A549 (cell line): ENCODE data around the gene KCNAB2. TPM values are rescaled to one million over a fixed set of nuclear protein-coding genes. Genes with fewer than 3 reads are reported as not detected.
A peak's percentile ranks its signal among the peaks of the same experiment; 100 is the strongest.

Source experiments
- ATAC-seq, 2 experiments: fragments of 200-7000 bp in 1 of 2; fragments of >200 bp in 1 of 2; cut with Nextera tagmentation in 1 of 2; cut with Tn5 transposase in 1 of 2; 3 replicates each; pipeline versions ENCODE4 v1.8.0 to v1.9.1; 2018 to 2020; ENCODE audit warnings: mild to moderate bottlenecking in 1 of 2, moderate library complexity in 1 of 2
- CTCF ChIA-PET: fragments of 300-600 bp; sonication (Branson Sonifier 250); formaldehyde crosslinking; extraction: SDS; loops from one replicate; lab custom pipeline; 2021; ENCODE audit warnings: antibody characterized with exemption, inconsistent platforms; lab: Yijun Ruan, JAX
- POLR2A ChIA-PET: fragments of 350-600 bp; formaldehyde crosslinking; extraction: SDS; loops from one replicate; lab custom pipeline; 2021; ENCODE audit warnings: antibody characterized with exemption, inconsistent platforms; lab: Yijun Ruan, JAX
- DNase-seq, 2 experiments: peaks; one replicate each; pipeline versions ENCODE4 v3.0.0 to v3.0.0-alpha.2; 2011 to 2016; ENCODE audit warnings: low read depth in 1 of 2, low spot score in 1 of 2
- FAIRE-seq: peaks from 2 replicates; lab custom pipeline; 2011; peaks lifted over from hg19 to GRCh38; lab: Jason Lieb, UNC
- H3K27ac ChIP-seq, 2 experiments: fragments of >200 bp; sonication (Bioruptor Twin); formaldehyde crosslinking; 3 replicates each; pipeline ENCODE4 v1.5.1; 2016 to 2017
- H3K4me1 ChIP-seq: fragments of >200 bp; sonication (Bioruptor Twin); formaldehyde crosslinking; 3 replicates; pipeline ENCODE4 v1.6.1; 2016
- H3K4me2 ChIP-seq: fragments of >200 bp; sonication (Bioruptor Twin); formaldehyde crosslinking; 3 replicates; pipeline ENCODE4 v1.6.1; 2016
- H3K4me3 ChIP-seq: fragments of >200 bp; sonication (Bioruptor Twin); formaldehyde crosslinking; 3 replicates; pipeline ENCODE4 v1.5.1; 2016
- H3K9me3 ChIP-seq: fragments of >200 bp; sonication (Bioruptor Twin); formaldehyde crosslinking; 3 replicates; pipeline ENCODE4 v1.6.1; 2016
- CEBPB ChIP-seq, 2 experiments: fragments of >200 bp in 1 of 2; sonication (Bioruptor Twin) in 1 of 2; formaldehyde crosslinking in 1 of 2; IDR thresholded peaks; 2 replicates each; pipeline ENCODE4 v1.6.1; 2012 to 2016
- CHD2 ChIP-seq: fragments of 150-350 bp; IDR thresholded peaks from 2 replicates; pipeline ENCODE4 v1.6.1; 2014; ENCODE audit warnings: low read length; ENCODE audit not compliant: partially characterized antibody
- EHMT2 ChIP-seq: fragments of 200-600 bp; sonication (generic); IDR thresholded peaks from 2 replicates; pipeline ENCODE4 v1.6.1; 2016; ENCODE audit warnings: antibody characterized with exemption, low read depth, mild to moderate bottlenecking, moderate library complexity
- EP300 ChIP-seq, 2 experiments: fragments of >200 bp; sonication (Bioruptor Twin); formaldehyde crosslinking; IDR thresholded peaks; 2 replicates in 1 of 2; 3 replicates in 1 of 2; pipeline ENCODE4 v1.6.1; 2016 to 2017
- ESRRA ChIP-seq: fragments of 150-350 bp; IDR thresholded peaks from 2 replicates; pipeline ENCODE4 v1.6.1; 2014; ENCODE audit warnings: mild to moderate bottlenecking, low read length, borderline replicate concordance
- FOXS1 ChIP-seq: fragments of 250-450 bp; sonication (Bioruptor Pico); IDR thresholded peaks from 2 replicates; pipeline ENCODE4 v1.5.0; 2020; ENCODE audit warnings: mild to moderate bottlenecking, moderate library complexity
- HEYL ChIP-seq: fragments of 250-450 bp; sonication (Bioruptor Pico); IDR thresholded peaks from 2 replicates; pipeline ENCODE4 v1.8.0; 2021; ENCODE audit warnings: mild to moderate bottlenecking, moderate library complexity
- HOXB13 ChIP-seq: fragments of 250-450 bp; sonication (Bioruptor Pico); IDR thresholded peaks from 2 replicates; pipeline ENCODE4 v1.5.0; 2020; ENCODE audit warnings: low read depth, mild to moderate bottlenecking, moderate library complexity
- JUN ChIP-seq, 2 experiments: fragments of >200 bp; sonication (Bioruptor Twin); formaldehyde crosslinking; IDR thresholded peaks; 2 replicates in 1 of 2; 3 replicates in 1 of 2; pipeline ENCODE4 v1.6.1; 2016 to 2017
- JUNB ChIP-seq: fragments of >200 bp; sonication (Bioruptor Twin); formaldehyde crosslinking; IDR thresholded peaks from 2 replicates; pipeline ENCODE4 v1.6.1; 2016
- KDM1A ChIP-seq: fragments of 200-600 bp; sonication (generic); IDR thresholded peaks from 2 replicates; pipeline ENCODE4 v1.6.1; 2016; ENCODE audit warnings: low read depth, mild to moderate bottlenecking
- MAFK ChIP-seq: fragments of 450-650 bp; IDR thresholded peaks from 2 replicates; pipeline ENCODE4 v1.6.1; 2014; ENCODE audit not compliant: partially characterized antibody
- MAZ ChIP-seq: fragments of 150-350 bp; IDR thresholded peaks from 2 replicates; pipeline ENCODE4 v1.6.1; 2014; ENCODE audit warnings: antibody characterized with exemption, low read depth, low read length, borderline replicate concordance
- NFE2L2 ChIP-seq: fragments of 150-350 bp; conservative IDR thresholded peaks from 2 replicates; pipeline ENCODE4 v1.6.1; 2014; ENCODE audit warnings: low read length
- PHF8 ChIP-seq: fragments of 200-600 bp; sonication (generic); IDR thresholded peaks from 2 replicates; pipeline ENCODE4 v1.6.1; 2016; ENCODE audit warnings: low read depth, mild to moderate bottlenecking, antibody characterized with exemption, moderate library complexity, borderline replicate concordance
- RFX5 ChIP-seq: fragments of 450-650 bp; IDR thresholded peaks from 2 replicates; pipeline ENCODE4 v1.7.1; 2014; ENCODE audit warnings: antibody characterized with exemption, mild to moderate bottlenecking, moderate library complexity
- RNF2 ChIP-seq: fragments of 200-600 bp; sonication (generic); IDR thresholded peaks from 2 replicates; pipeline ENCODE4 v1.6.1; 2016; ENCODE audit warnings: low read depth, mild to moderate bottlenecking, antibody characterized with exemption, moderate library complexity, borderline replicate concordance
- TP53 ChIP-seq: fragments of 250-450 bp; sonication (Bioruptor Pico); IDR thresholded peaks from 2 replicates; pipeline ENCODE4 v1.5.0; 2021; ENCODE audit warnings: mild to moderate bottlenecking, moderate library complexity
- ZFP36 ChIP-seq: fragments of 450-650 bp; IDR thresholded peaks from 2 replicates; pipeline ENCODE4 v1.6.1; 2014; ENCODE audit warnings: borderline replicate concordance; ENCODE audit not compliant: partially characterized antibody
- ZNF302 ChIP-seq: fragments of 250-450 bp; sonication (Bioruptor Pico); IDR thresholded peaks from 2 replicates; pipeline ENCODE4 v1.9.0; 2021; ENCODE audit warnings: inconsistent platforms, mild to moderate bottlenecking, moderate library complexity
- WGBS: methylation state at CpG from one replicate; pipeline ENCODE4 v1.1.6; 2017; ENCODE audit errors: missing lambda C conversion rate; 5-methylcytosine and 5-hydroxymethylcytosine counted together
- polyA plus RNA-seq, 4 experiments: library from polyadenylated mRNA; depleted of rRNA in 3 of 4; stranded (reverse); fragments of >200 nt; fragmentation: RNase III in 1 of 4; extraction: RNeasy Plus Mini Kit Qiagen cat#74134 plus additional on column Dnase treatment in 1 of 4; gene quantifications; 2 replicates in 3 of 4; 3 replicates in 1 of 4; pipeline ENCODE4 v1.2.3, GENCODE V29; 2011 to 2017
- TF ChIP-seq, protein P1 (sequence below): fragments of 200-600 bp; sonication (generic); IDR thresholded peaks from 2 replicates; pipeline ENCODE4 v1.6.1; 2016; ENCODE audit warnings: antibody characterized with exemption, mild to moderate bottlenecking, moderate library complexity
- TF ChIP-seq, protein P2 (sequence below): fragments of >200 bp; sonication (Bioruptor Twin); formaldehyde crosslinking; IDR thresholded peaks from 2 replicates; pipeline ENCODE4 v1.6.1; 2016
- TF ChIP-seq, protein P3 (sequence below): IDR thresholded peaks from 2 replicates; pipeline ENCODE4 v1.6.1; 2012
- TF ChIP-seq, protein P4 (sequence below): fragments of >200 bp; sonication (Bioruptor Twin); formaldehyde crosslinking; IDR thresholded peaks from 3 replicates; pipeline ENCODE4 v1.6.1; 2016
- TF ChIP-seq, protein P5 (sequence below): fragments of >200 bp; sonication (Bioruptor Twin); formaldehyde crosslinking; IDR thresholded peaks from 3 replicates; pipeline ENCODE4 v1.5.1; 2016

Gene KCNAB2
- polyA plus RNA-seq, 2 of the 4 experiments (the other 2 are of a cell fraction) = 7.3 to 9.9 TPM

DNA sequence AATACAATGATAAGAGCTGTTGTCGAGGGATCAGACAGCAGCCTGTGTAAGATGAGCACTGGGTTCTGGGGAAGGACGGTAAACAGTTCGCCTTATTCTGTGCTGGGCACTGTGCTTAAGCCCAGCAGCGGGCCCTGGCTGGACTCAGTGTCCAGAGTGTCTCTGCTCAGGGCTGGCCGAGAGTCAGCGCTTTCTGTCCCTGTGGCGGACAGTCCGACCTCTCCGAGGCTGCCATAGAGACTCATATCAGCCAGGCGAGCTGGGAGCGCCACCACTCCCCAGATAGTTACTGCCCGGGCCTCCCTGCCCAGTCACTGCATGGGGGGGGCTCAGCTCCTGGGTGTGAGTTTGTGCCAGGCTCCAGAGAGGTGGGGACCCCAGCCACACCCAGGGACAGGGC lies 38.8 kb upstream of the KCNAB2 start:
- ATAC-seq (peak in 1 of 2 experiments; percentile 18; a peak in 3 of 6 replicates), FAIRE-seq (no peak)
- Histone ChIP-seq H3K4me2 (no peak overlapping the region), H3K9me3 (no peaks in the 10 kb centered on the region), H3K4me3 (no peak overlapping the region)
- CTCF ChIA-PET = interaction anchor here (0.7 to 1.0 kb wide), 2 partner anchors 19 to 28 kb away, joined by 3 read pairs; no protein-coding TSS in a partner anchor
- TF ChIP-seq, protein P1, sequence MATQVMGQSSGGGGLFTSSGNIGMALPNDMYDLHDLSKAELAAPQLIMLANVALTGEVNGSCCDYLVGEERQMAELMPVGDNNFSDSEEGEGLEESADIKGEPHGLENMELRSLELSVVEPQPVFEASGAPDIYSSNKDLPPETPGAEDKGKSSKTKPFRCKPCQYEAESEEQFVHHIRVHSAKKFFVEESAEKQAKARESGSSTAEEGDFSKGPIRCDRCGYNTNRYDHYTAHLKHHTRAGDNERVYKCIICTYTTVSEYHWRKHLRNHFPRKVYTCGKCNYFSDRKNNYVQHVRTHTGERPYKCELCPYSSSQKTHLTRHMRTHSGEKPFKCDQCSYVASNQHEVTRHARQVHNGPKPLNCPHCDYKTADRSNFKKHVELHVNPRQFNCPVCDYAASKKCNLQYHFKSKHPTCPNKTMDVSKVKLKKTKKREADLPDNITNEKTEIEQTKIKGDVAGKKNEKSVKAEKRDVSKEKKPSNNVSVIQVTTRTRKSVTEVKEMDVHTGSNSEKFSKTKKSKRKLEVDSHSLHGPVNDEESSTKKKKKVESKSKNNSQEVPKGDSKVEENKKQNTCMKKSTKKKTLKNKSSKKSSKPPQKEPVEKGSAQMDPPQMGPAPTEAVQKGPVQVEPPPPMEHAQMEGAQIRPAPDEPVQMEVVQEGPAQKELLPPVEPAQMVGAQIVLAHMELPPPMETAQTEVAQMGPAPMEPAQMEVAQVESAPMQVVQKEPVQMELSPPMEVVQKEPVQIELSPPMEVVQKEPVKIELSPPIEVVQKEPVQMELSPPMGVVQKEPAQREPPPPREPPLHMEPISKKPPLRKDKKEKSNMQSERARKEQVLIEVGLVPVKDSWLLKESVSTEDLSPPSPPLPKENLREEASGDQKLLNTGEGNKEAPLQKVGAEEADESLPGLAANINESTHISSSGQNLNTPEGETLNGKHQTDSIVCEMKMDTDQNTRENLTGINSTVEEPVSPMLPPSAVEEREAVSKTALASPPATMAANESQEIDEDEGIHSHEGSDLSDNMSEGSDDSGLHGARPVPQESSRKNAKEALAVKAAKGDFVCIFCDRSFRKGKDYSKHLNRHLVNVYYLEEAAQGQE = no peak
- no peak for TF ChIP-seq ZFP36
- TF ChIP-seq JUN (IDR thresholded peaks at IDR 0.05) = no peak
- no peak for TF ChIP-seq MAFK
- TF ChIP-seq, protein P2, sequence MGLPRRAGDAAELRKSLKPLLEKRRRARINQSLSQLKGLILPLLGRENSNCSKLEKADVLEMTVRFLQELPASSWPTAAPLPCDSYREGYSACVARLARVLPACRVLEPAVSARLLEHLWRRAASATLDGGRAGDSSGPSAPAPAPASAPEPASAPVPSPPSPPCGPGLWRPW = no peak
- TF ChIP-seq NFE2L2 = no peak
- no peak for TF ChIP-seq MAZ
- no peak for TF ChIP-seq KDM1A
- no peak for TF ChIP-seq CEBPB (IDR thresholded peaks at IDR 0.05)
- no peak for TF ChIP-seq RFX5
- TF ChIP-seq, all 56 proteins: peak for 0
- Histone ChIP-seq H3K4me1 (no peaks in the 10 kb centered on the region), H3K27ac (no peak overlapping the region)
- 91% methylated on average over 12 of the region's 12 CpGs for WGBS
- POLR2A ChIA-PET = no interaction called here
- DNase-seq = no peak

DNA sequence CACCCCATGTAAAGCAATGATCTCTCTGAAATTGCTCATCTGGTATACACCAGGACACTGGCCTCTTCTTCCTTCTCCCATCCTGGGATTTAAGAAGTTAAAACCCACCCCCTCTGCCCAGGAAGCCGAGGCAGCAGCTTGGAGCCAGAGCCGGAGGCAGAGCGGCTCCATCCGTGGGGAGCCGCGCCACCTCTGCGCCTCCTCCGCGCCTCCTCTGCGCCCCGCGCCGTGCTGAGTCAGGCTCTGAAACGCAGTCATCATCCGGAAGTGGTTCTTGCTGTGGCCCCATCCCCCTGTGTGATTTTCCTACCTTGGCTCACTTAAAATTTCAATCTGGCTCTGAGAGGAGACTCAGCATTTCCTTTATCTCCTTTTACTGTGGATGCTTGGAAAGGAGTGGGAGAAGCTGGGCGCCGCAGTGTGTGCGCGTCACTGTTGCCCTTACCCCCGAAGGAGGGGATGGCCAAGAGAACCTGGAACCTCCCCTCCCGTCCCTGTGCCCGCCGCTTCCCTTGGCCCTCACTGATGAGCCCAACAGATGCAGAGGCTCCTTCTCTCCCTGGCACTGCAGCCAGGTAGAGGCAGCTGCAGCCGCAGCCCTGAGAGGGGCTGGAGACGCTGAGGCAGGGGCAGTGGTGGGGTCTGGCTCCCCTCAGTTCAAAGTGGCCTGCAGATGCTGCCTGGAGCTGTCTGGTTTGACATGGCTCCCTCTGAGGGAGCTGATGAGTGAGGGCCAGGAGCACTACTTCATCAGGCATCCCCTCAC lies 38.2 kb upstream of the KCNAB2 start:
- no peak for TF ChIP-seq FOXS1 (CRISPR knock-in tag)
- no peak overlapping the region for H3K4me3 ChIP-seq
- no peaks in the 10 kb centered on the region for H3K9me3 ChIP-seq
- H3K4me2 ChIP-seq = no peak overlapping the region
- no peaks in the 10 kb centered on the region for H3K4me1 ChIP-seq
- no peak for FAIRE-seq
- no peak overlapping the region for H3K27ac ChIP-seq
- POLR2A ChIA-PET = no interaction called here
- 88% methylated on average over 22 of the region's 25 CpGs for WGBS
- DNase-seq = no peak
- no peak; a peak in 1 of 6 replicates for ATAC-seq
- CTCF ChIA-PET = interaction anchor here (0.7 to 1.0 kb wide), 2 partner anchors 18 to 28 kb away, joined by 3 read pairs; no protein-coding TSS in a partner anchor

DNA sequence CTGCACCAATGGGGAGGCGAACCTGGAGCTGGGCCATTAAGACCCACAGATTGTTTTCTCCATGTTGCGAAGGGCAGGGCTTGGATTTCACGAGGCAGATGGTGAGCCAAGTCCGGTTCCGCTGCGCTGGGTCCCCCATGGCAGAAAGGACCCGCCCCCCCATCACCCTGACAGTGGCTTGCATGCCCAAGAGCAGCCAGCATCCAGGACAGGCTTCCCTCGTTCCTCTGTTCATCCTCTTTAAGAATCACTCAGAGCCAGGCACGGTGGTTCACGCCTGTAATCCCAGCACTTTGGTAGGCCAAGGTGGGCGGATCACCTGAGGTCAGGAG lies 37.6 kb upstream of the KCNAB2 start:
- DNase-seq (no peak), FAIRE-seq (no peak), ATAC-seq (no peak)
- Histone ChIP-seq H3K4me3 (no peak overlapping the region), H3K4me1 (no peaks in the 10 kb centered on the region), H3K9me3 (no peaks in the 10 kb centered on the region), H3K4me2 (no peak overlapping the region), H3K27ac (no peak overlapping the region)
- POLR2A ChIA-PET = no interaction called here
- TF ChIP-seq HOXB13 (no peak), CHD2 (no peak), EP300 (IDR thresholded peaks at IDR 0.05) (no peak), RFX5 (no peak), ESRRA (no peak), TP53 (CRISPR knock-in tag) (no peak)
- WGBS = 86% methylated on average over 10 of the region's 11 CpGs
- CTCF ChIA-PET = no interaction called here

DNA sequence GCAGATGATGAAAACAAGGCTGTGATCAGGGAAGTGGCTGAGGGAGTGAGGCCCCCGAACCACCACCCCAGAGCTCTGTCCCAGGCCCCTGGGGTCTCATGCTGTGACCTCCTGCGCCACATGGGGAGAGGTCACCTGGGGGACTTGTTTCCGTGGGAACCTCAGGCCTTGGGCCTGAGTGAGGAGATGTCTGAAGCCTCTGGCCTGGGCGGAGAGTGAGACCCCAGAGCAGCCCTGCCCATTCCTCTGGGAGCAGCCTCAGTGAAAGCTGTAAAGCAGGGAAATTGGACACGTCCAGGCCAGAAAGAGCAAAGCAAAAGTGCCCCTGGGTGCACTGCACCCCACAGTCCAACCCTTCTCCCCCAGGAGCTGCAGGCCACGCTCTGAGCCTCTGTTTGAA lies 37.0 kb upstream of the KCNAB2 start:
- FAIRE-seq = no peak
- Histone ChIP-seq H3K4me3 (no peak overlapping the region), H3K9me3 (no peaks in the 10 kb centered on the region), H3K4me2 (no peak overlapping the region), H3K27ac (no peak overlapping the region), H3K4me1 (no peaks in the 10 kb centered on the region)
- 68% methylated on average over 3 of the region's 6 CpGs for WGBS
- ChIA-PET CTCF (no interaction called here), POLR2A (no interaction called here)
- DNase-seq = no peak
- ATAC-seq = no peak
- no peak for TF ChIP-seq JUNB
- TF ChIP-seq CEBPB (IDR thresholded peaks at IDR 0.05) = no peak
- TF ChIP-seq, protein P3, sequence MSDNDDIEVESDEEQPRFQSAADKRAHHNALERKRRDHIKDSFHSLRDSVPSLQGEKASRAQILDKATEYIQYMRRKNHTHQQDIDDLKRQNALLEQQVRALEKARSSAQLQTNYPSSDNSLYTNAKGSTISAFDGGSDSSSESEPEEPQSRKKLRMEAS = no peak
- no peak for TF ChIP-seq HEYL (CRISPR knock-in tag)
- no peak for TF ChIP-seq PHF8
- TF ChIP-seq RNF2 = no peak
- TF ChIP-seq, protein P4, sequence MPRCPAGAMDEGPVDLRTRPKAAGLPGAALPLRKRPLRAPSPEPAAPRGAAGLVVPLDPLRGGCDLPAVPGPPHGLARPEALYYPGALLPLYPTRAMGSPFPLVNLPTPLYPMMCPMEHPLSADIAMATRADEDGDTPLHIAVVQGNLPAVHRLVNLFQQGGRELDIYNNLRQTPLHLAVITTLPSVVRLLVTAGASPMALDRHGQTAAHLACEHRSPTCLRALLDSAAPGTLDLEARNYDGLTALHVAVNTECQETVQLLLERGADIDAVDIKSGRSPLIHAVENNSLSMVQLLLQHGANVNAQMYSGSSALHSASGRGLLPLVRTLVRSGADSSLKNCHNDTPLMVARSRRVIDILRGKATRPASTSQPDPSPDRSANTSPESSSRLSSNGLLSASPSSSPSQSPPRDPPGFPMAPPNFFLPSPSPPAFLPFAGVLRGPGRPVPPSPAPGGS = no peak
- no peak for TF ChIP-seq EHMT2
- TF ChIP-seq ZNF302 (CRISPR knock-in tag) = no peak
- TF ChIP-seq, protein P5, sequence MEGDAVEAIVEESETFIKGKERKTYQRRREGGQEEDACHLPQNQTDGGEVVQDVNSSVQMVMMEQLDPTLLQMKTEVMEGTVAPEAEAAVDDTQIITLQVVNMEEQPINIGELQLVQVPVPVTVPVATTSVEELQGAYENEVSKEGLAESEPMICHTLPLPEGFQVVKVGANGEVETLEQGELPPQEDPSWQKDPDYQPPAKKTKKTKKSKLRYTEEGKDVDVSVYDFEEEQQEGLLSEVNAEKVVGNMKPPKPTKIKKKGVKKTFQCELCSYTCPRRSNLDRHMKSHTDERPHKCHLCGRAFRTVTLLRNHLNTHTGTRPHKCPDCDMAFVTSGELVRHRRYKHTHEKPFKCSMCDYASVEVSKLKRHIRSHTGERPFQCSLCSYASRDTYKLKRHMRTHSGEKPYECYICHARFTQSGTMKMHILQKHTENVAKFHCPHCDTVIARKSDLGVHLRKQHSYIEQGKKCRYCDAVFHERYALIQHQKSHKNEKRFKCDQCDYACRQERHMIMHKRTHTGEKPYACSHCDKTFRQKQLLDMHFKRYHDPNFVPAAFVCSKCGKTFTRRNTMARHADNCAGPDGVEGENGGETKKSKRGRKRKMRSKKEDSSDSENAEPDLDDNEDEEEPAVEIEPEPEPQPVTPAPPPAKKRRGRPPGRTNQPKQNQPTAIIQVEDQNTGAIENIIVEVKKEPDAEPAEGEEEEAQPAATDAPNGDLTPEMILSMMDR = no peak
